Measurements from ENCODE around the gene TGFBI.

TGFBI gene

GRCh38 chr5:136108180-136108611 is 79.4 kb downstream of the TGFBI start:
- H3K4me1 Mint-ChIP-seq: no peaks in the 10 kb centered on the region
- H3K36me3 Mint-ChIP-seq: no peaks in the 10 kb centered on the region
- H3K27ac Mint-ChIP-seq: no peak overlapping the region
- no peaks in the 10 kb centered on the region for H3K9me3 Mint-ChIP-seq
- no peak overlapping the region for H3K4me3 Mint-ChIP-seq
- CTCF ChIA-PET: interaction anchor here (1.8 kb wide), 1 partner anchor 9 kb away, joined by 6 read pairs; no protein-coding TSS in a partner anchor
- no peak for DNase-seq
- H3K27me3 Mint-ChIP-seq: peaks cover 5% of the 10 kb centered on the region

GRCh38 chr5:136108766-136109165 is 80.0 kb downstream of the TGFBI start:
- H3K9me3 Mint-ChIP-seq: no peaks in the 10 kb centered on the region
- H3K27ac Mint-ChIP-seq: no peak overlapping the region
- DNase-seq: no peak
- H3K4me1 Mint-ChIP-seq: no peaks in the 10 kb centered on the region
- H3K4me3 Mint-ChIP-seq: no peak overlapping the region
- CTCF ChIA-PET: interaction anchor here (1.8 kb wide), 1 partner anchor 9 kb away, joined by 6 read pairs; no protein-coding TSS in a partner anchor
- no peaks in the 10 kb centered on the region for H3K36me3 Mint-ChIP-seq
- peaks cover 8% of the 10 kb centered on the region for H3K27me3 Mint-ChIP-seq

- Mint-ChIP-seq H3K9me3 (no peaks in the 10 kb centered on the region), H3K27me3 (peaks cover 6% of the 10 kb centered on the region)
Measured at GRCh38 chr5:136109453-136110135, 80.8 kb downstream of the TGFBI start.

More at GRCh38 chr5:136109453-136110135, 80.8 kb downstream of the TGFBI start:
- H3K4me3 Mint-ChIP-seq: no peak overlapping the region
- no peaks in the 10 kb centered on the region for H3K4me1 Mint-ChIP-seq
- H3K27ac Mint-ChIP-seq: no peak overlapping the region
- DNase-seq: no peak
- CTCF ChIA-PET: interaction anchor here (1.8 kb wide), 1 partner anchor 10 kb away, joined by 6 read pairs; no protein-coding TSS in a partner anchor
- H3K36me3 Mint-ChIP-seq: no peaks in the 10 kb centered on the region

Measured in activated naive CD4-positive, alpha-beta T cell treated with anti-CD3 and anti-CD28 coated beads, Interleukin-2, amount 10 ng/mL, durations not matched to agents 7 days and 5 days (primary cell).